Adrenal gland (tissue), 12 donors: ENCODE results near the gene PDLIM4. TPM values are rescaled to one million over a fixed set of nuclear protein-coding genes. Genes with fewer than 3 reads are reported as not detected.

ENCODE experiments used
- DNase-seq, 7 donors: peaks; one replicate each; pipeline ENCODE4 v3.0.0-alpha.2; 2019 to 2020
- H3K27ac ChIP-seq, 5 donors: fragments of 200-600 bp; sonication (generic) in 4 of 5; 1 replicate in 3 of 5; 2 replicates in 2 of 5; pipeline versions ENCODE4 v1.5.1 to v1.8.0; 2016 to 2020; ENCODE audit warnings: mild to moderate bottlenecking in 1 of 5
- H3K27me3 ChIP-seq: fragments of 200-600 bp; 2 replicates; pipeline ENCODE4 v1.8.0; 2021
- H3K36me3 ChIP-seq, 2 donors: fragments of 200-600 bp; replicated peaks in 1 of 2; 1 replicate in 1 of 2; 2 replicates in 1 of 2; pipeline versions ENCODE4 v1.5.1 to v1.8.0; 2018 to 2022
- H3K4me1 ChIP-seq, 2 donors: fragments of 200-600 bp; replicated peaks in 1 of 2; 1 replicate in 1 of 2; 2 replicates in 1 of 2; pipeline versions ENCODE4 v1.5.1 to v1.8.0; 2018 to 2021
- H3K4me3 ChIP-seq, 4 donors: fragments of 200-600 bp; sonication (generic) in 3 of 4; one replicate each; pipeline ENCODE4 v1.5.1; 2016 to 2018
- H3K9me3 ChIP-seq, 3 donors: fragments of 200-600 bp; sonication (generic) in 1 of 3; replicated peaks in 1 of 3; 1 replicate in 2 of 3; 2 replicates in 1 of 3; pipeline versions ENCODE4 v1.5.1 to v1.8.0; 2016 to 2021
- CTCF ChIP-seq, 6 experiments: fragments of 450-650 bp in 4 of 6; fragments of 200-600 bp in 2 of 6; sonication (generic) in 1 of 6; IDR thresholded peaks; 1 replicate in 5 of 6; 2 replicates in 1 of 6; pipeline versions ENCODE4 v1.5.1 to v1.8.0; 2016 to 2021; ENCODE audit warnings: antibody characterized with exemption in 6 of 6, mild to moderate bottlenecking in 2 of 6, moderate library complexity in 1 of 6
- POLR2A ChIP-seq, 2 donors: fragments of 450-650 bp; IDR thresholded peaks; one replicate each; pipeline ENCODE4 v1.6.1; 2017; ENCODE audit warnings: antibody characterized with exemption in 2 of 2, mild to moderate bottlenecking in 2 of 2, moderate library complexity in 1 of 2
- WGBS, 4 donors: extraction: QIAGEN DNeasy Blood & Tissue Kit in 2 of 4; methylation state at CpG; one replicate each; pipeline versions ENCODE4 v1.1.5 to v1.1.7; 2013 to 2017; 5-methylcytosine and 5-hydroxymethylcytosine counted together
- intact Hi-C, 2 donors: fragments of 100-400 bp; cut with DNase I; formaldehyde crosslinking; loops; one replicate each; pipeline versions ENCODE4 v1.14.1 to v1.15.0; 2022 to 2023
- polyA plus RNA-seq, 3 donors: library from polyadenylated mRNA; stranded (reverse); fragments of 200-250 nt in 2 of 3; fragments of 350-450 nt in 1 of 3; fragmentation: Illumina TruSeq in 1 of 3; extraction: RNeasy Lipid Tissue Mini Kit (QIAGEN cat#74804) in 1 of 3; gene quantifications; one replicate each; pipeline ENCODE4 v1.2.3, GENCODE V29; 2013 to 2014
- total RNA-seq, 9 donors: library from RNA; depleted of rRNA in 4 of 9; stranded (reverse); fragments of >200 nt in 4 of 9; fragments of 120-200 nt in 1 of 9; fragmentation: NEBNext Ultra II Directional in 1 of 9; extraction: Animal tissue kit (Norgen Biotek cat#: 25700) in 1 of 9; gene quantifications; one replicate each; pipeline versions ENCODE4 v1.1.0 to v1.2.4, GENCODE V29; 2013 to 2023
- donor health status: healthy with polysubstance abuse.
- donor health status: Bipolar disorder and iron deficiency.
- donor health status: DM: yes; HTN: yes; CAD: no.
- donor health status: DM: no; HTN: no; CAD: no.
- donor health status: DM: no; HTN: no; CAD: no.
- donor health status: DM: yes; HTN: yes; CAD: no.

Gene PDLIM4
- total and polyA plus RNA-seq, 12 donors = 0.87 to 20.2 (median 4.3) TPM

- intact Hi-C loops = no loop called here
- Histone ChIP-seq H3K4me3 (no peak overlapping the region), H3K27me3 (no peaks in the 10 kb centered on the region), H3K4me1 (peaks cover 7 to 14% of the 10 kb centered on the region in 2 donors), H3K27ac (no peak overlapping the region), H3K9me3 (no peaks in the 10 kb centered on the region), H3K36me3 (no peaks in the 10 kb centered on the region)
- peak in 3 of 7 donors; percentile 4 to 43 (median 8) for DNase-seq
- TF ChIP-seq POLR2A (IDR thresholded peaks at IDR 0.05) (no peak), CTCF (IDR thresholded peaks at IDR 0.05) (no peak)
Measured at GRCh38 chr5:132267166-132267739, 9.8 kb downstream of the PDLIM4 start.

GRCh38 chr5:132267931-132268768 lies 10.7 kb downstream of the PDLIM4 start:
- DNase-seq = peak in 4 of 7 donors; percentile 13 to 52 (median 18)
- Histone ChIP-seq H3K9me3 (no peaks in the 10 kb centered on the region), H3K4me3 (no peak overlapping the region), H3K27me3 (no peaks in the 10 kb centered on the region), H3K36me3 (no peaks in the 10 kb centered on the region), H3K27ac (peak overlapping the region in 1 of 5 donors; percentile 16), H3K4me1 (peaks cover 6 to 13% of the 10 kb centered on the region in 2 donors)
- no peak for TF ChIP-seq POLR2A (IDR thresholded peaks at IDR 0.05)
- TF ChIP-seq CTCF (IDR thresholded peaks at IDR 0.05) = no peak
- WGBS, 4 donors = 58 to 77% (median 71%) methylated on average over 2 to 6 of the region's 6 CpGs
- intact Hi-C loops = no loop called here

GRCh38 chr5:132268769-132269551 lies 11.5 kb downstream of the PDLIM4 start:
- H3K9me3 ChIP-seq = no peaks in the 10 kb centered on the region
- no peak overlapping the region for H3K27ac ChIP-seq
- 77 to 84% (median 79%) methylated on average over 6 to 8 of the region's 8 CpGs for WGBS, 4 donors
- intact Hi-C loops = no loop called here
- H3K36me3 ChIP-seq = no peaks in the 10 kb centered on the region
- DNase-seq = peak in 4 of 7 donors; percentile 7 to 46 (median 18)
- no peaks in the 10 kb centered on the region for H3K27me3 ChIP-seq
- no peak overlapping the region for H3K4me3 ChIP-seq
- TF ChIP-seq POLR2A (IDR thresholded peaks at IDR 0.05) (no peak), CTCF (IDR thresholded peaks at IDR 0.05) (no peak)
- H3K4me1 ChIP-seq = peaks cover 0 to 6% of the 10 kb centered on the region in 2 donors
